ENCODE results near the gene PNMA1. TPM values are rescaled to one million over a fixed set of nuclear protein-coding genes. Genes with fewer than 3 reads are reported as not detected.

The PNMA1 gene
- total and polyA plus RNA-seq, 9 of the 15 experiments (the other 6 are each of a cell fraction or from before 2014, with no cell fraction given) = 1.7 to 26.4 (median 8.7) TPM

GRCh38 chr14:73695082-73695481 is 19.1 kb downstream of the PNMA1 start:
- H3K9me3 ChIP-seq (replicated peaks; ENCODE audit: control insufficient read depth, insufficient read depth, low read depth, low read length) = no peaks in the 10 kb centered on the region
- no peaks in the 10 kb centered on the region for H3K27me3 ChIP-seq (ENCODE audit: control insufficient read depth in 2 of 2, insufficient read depth in 2 of 2, low read length in 2 of 2)
- no peaks in the 10 kb centered on the region for H3K36me3 ChIP-seq (ENCODE audit: control insufficient read depth, insufficient read depth, low read length)
- no peaks in the 10 kb centered on the region for H3K79me2 ChIP-seq (ENCODE audit: control insufficient read depth, insufficient read depth, low read length)
- H3K9me1 ChIP-seq (ENCODE audit: control insufficient read depth, insufficient read depth, low read length) = no peaks in the 10 kb centered on the region
- in situ Hi-C loops (cut with MboI) (no loop called here), intact Hi-C loops (cut with micrococcal nuclease) (no loop called here)
- no peak for FAIRE-seq
- 29% methylated on average over 1 of the region's 2 CpGs for WGBS (ENCODE audit: insufficient coverage, low coverage, missing lambda C conversion rate)
- TF ChIP-seq NFE2 (IDR thresholded peaks at IDR 0.05; ENCODE audit: low read depth) (no peak), ZNF121 (CRISPR knock-in tag; conservative IDR thresholded peaks at IDR 0.05) (peak; percentile 90)
- no peak overlapping the region for H2AFZ ChIP-seq (ENCODE audit: low read depth, low read length)
- no peak overlapping the region for H3K4me3 ChIP-seq
- peaks cover 0 to 6% of the 10 kb centered on the region in 2 experiments; a peak in 3 of 5 replicates for H3K4me1 ChIP-seq (replicated peaks in 1 of 2; ENCODE audit: control insufficient read depth in 2 of 2, insufficient read depth in 2 of 2, low read length in 2 of 2)
- ChIA-PET POLR2A (no interaction called here), CTCF (ENCODE audit: low intra/inter-chr PET ratio) (no interaction called here)
- DNase-seq (ENCODE audit: extremely low read depth in 1 of 4, low spot score in 3 of 4) = no peak
- no peaks in the 10 kb centered on the region for H4K20me1 ChIP-seq (replicated peaks; ENCODE audit: control insufficient read depth, insufficient read depth, low read length)
- no peak for ATAC-seq
- no peak overlapping the region for H3K4me2 ChIP-seq (ENCODE audit: insufficient read depth, low read length)
- no TSS peak for BruUV-seq (replicated peaks)
- H3K27ac ChIP-seq (ENCODE audit: extremely low read depth, low read depth, low read length) = no peak overlapping the region
- H3K9ac ChIP-seq (ENCODE audit: insufficient read depth in 1 of 2, low read depth in 2 of 2, low read length in 2 of 2) = no peak overlapping the region

- BruUV-seq (replicated peaks) = no TSS peak
- CTCF ChIA-PET (ENCODE audit: low intra/inter-chr PET ratio) = no interaction called here
These were observed 20.1 kb downstream of the PNMA1 start for GRCh38 chr14:73694083-73694482.

More at GRCh38 chr14:73694083-73694482, 20.1 kb downstream of the PNMA1 start:
- H3K27me3 ChIP-seq (ENCODE audit: control insufficient read depth in 2 of 2, insufficient read depth in 2 of 2, low read length in 2 of 2) = no peaks in the 10 kb centered on the region
- no peaks in the 10 kb centered on the region for H3K36me3 ChIP-seq (ENCODE audit: control insufficient read depth, insufficient read depth, low read length)
- no peak for TF ChIP-seq ZNF134 (CRISPR knock-in tag; conservative IDR thresholded peaks at IDR 0.05)
- no peak for TF ChIP-seq ARID2 (IDR thresholded peaks at IDR 0.05)
- TF ChIP-seq CC2D1A (IDR thresholded peaks at IDR 0.05) = no peak
- TF ChIP-seq GATA2 (CRISPR knock-in tag; IDR thresholded peaks at IDR 0.05) = no peak
- TF ChIP-seq TAF9B (IDR thresholded peaks at IDR 0.05; ENCODE audit: partially characterized antibody) = no peak
- no peak for TF ChIP-seq ZNF584 (CRISPR knock-in tag; IDR thresholded peaks at IDR 0.05; ENCODE audit: low read depth)
- no peak for TF ChIP-seq ETS1 (conservative IDR thresholded peaks at IDR 0.05; ENCODE audit: control insufficient read depth, low read depth, low read length)
- no peak for TF ChIP-seq RREB1 (CRISPR knock-in tag; IDR thresholded peaks at IDR 0.05)
- WGBS (ENCODE audit: insufficient coverage, low coverage, missing lambda C conversion rate) = 71% methylated on average over 1 of the region's 2 CpGs
- no peak for DNase-seq (ENCODE audit: extremely low read depth in 1 of 4, low spot score in 3 of 4)
- in situ Hi-C loops (cut with MboI) (no loop called here), intact Hi-C loops (cut with micrococcal nuclease) (no loop called here)
- no peaks in the 10 kb centered on the region for H4K20me1 ChIP-seq (replicated peaks; ENCODE audit: control insufficient read depth, insufficient read depth, low read length)
- H3K9ac ChIP-seq (ENCODE audit: insufficient read depth in 1 of 2, low read depth in 2 of 2, low read length in 2 of 2) = no peak overlapping the region
- no peaks in the 10 kb centered on the region for H3K9me1 ChIP-seq (ENCODE audit: control insufficient read depth, insufficient read depth, low read length)
- peaks cover 0 to 6% of the 10 kb centered on the region in 2 experiments; a peak in 3 of 5 replicates for H3K4me1 ChIP-seq (replicated peaks in 1 of 2; ENCODE audit: control insufficient read depth in 2 of 2, insufficient read depth in 2 of 2, low read length in 2 of 2)
- ATAC-seq = no peak
- H3K4me2 ChIP-seq (ENCODE audit: insufficient read depth, low read length) = no peak overlapping the region
- H3K27ac ChIP-seq (ENCODE audit: extremely low read depth, low read depth, low read length) = no peak overlapping the region
- no peak overlapping the region for H3K4me3 ChIP-seq
- POLR2A ChIA-PET = interaction anchor here (0.6 to 1.1 kb wide), 2 partner anchors 18 to 256 kb away, joined by 3 to 4 read pairs; no protein-coding TSS in a partner anchor
- no peaks in the 10 kb centered on the region for H3K79me2 ChIP-seq (ENCODE audit: control insufficient read depth, insufficient read depth, low read length)
- FAIRE-seq = no peak
- no peak overlapping the region for H2AFZ ChIP-seq (ENCODE audit: low read depth, low read length)
- H3K9me3 ChIP-seq (replicated peaks; ENCODE audit: control insufficient read depth, insufficient read depth, low read depth, low read length) = no peaks in the 10 kb centered on the region
